Activated naive CD4-positive, alpha-beta T cell (primary cell): Measurements from ENCODE around the gene VAT1.
"Not testable (repeated sequence)": the region's sequence is repeated elsewhere in the genome, so short reads cannot be mapped to it uniquely, and the experiment has no call there.

Source experiments
- DNase-seq, 4 experiments: peaks; one replicate each; lab custom pipeline; 2025; lab: John Stamatoyannopoulos, UW

VAT1 gene

DNA sequence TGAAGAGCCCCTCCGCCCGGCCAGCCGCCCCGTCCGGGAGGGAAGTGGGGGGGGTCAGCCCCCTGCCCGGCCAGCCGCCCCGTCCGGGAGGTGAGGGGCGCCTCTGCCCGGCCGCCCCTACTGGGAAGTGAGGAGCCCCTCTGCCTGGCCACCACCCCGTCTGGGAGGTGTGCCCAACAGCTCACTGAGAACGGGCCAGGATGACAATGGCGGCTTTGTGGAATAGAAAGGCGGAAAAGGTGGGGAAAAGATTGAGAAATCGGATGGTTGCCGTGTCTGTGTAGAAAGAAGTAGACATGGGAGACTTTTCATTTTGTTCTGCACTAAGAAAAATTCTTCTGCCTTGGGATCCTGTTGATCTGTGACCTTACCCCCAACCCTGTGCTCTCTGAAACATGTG lies 48.9 kb downstream of the VAT1 start:
- DNase-seq = not testable (repeated sequence)

DNA sequence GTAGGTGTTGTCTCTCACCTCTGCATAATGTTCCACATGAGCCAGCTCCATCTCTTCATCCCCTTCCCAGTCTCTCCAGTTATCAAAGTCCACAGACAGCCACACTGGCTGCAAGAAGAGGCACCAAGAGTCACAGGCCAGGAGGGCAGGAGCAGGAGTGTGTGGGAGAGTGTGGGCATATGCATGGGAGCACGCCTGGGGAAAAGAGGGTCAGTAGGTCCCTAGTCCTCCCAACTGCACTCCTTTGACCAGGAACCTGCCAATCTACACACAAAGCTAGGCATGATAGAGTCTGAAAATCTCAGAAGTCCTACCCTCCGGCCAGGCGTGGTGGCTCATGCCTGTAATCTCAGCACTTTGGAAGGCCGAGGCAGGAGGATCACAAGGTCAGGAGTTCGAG lies 50.6 kb downstream of the VAT1 start:
- no peak for DNase-seq

DNA sequence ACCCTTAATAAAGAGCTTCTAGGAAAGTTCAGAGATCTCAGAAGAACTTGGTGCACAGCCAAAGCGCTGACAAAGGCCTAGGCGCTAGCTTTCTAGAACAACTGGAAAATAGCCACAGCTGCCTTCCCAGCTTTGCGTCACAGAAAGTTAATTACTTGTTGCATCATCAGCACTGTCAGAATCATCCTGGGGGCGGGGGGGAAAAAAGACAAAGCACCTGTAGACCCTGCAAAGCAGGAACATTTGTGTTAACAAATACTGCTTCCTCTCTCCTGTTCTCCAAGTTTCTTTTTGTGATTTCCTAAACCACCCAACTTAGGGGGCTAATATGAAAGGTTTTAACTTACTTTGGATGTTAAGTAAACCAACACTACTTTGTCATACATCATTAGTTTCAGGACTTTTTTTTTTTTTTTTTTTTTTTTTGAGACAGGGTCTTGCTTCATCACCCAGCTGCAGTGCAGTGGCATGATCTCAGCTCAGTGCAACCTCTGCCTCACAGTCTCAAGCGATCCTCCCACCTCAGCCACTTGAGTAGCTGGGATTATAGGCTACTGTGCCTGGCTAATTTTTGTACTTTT lies 53.1 kb downstream of the VAT1 start:
- DNase-seq = no peak

DNA sequence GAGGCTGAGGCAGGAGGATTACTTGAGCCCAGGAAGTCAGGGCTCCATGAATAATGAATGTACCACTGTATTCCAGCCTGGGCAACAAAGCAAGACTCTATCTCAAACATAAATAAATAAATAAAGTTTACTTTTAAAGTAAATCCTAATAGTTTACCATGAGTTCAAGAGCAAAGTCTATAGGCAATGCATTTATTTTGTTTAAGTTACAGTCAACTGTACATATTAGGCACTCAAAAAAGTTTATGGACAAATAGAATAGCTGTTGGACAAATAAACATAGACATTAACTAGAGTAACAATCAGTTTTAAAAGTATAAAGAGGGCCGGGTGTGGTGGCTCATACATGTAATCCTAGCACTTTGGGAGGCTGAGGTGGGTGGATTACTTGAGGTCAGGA lies 54.3 kb downstream of the VAT1 start:
- no peak for DNase-seq
